Measurements from ENCODE around the gene IDH3G. TPM values are rescaled to one million over a fixed set of nuclear protein-coding genes. Genes with fewer than 3 reads are reported as not detected.

IDH3G gene
- total RNA-seq, 4 donors from 2014 or later: 79.8 to 92.7 (median 86.4) TPM

- TF ChIP-seq CTCF (IDR thresholded peaks at IDR 0.05 in 4 of 5, conservative IDR thresholded peaks at IDR 0.05 in 1 of 5) (no peak), POLR2A (IDR thresholded peaks at IDR 0.05) (no peak)
- ATAC-seq (no peak), DNase-seq (no peak)
- no peaks in the 10 kb centered on the region for H3K9me3 ChIP-seq
- intact Hi-C loops (cut with DNase I; ENCODE audit: low total_unique reads): no loop called here
- in situ Hi-C loops (cut with MboI; ENCODE audit: low sequenced_read_pairs in 4 of 4): no loop called here
- H3K4me1 ChIP-seq: no peaks in the 10 kb centered on the region
- peaks cover 0 to 8% (median 0%) of the 10 kb centered on the region in 3 donors for H3K27me3 ChIP-seq
- no peaks in the 10 kb centered on the region for H3K36me3 ChIP-seq
- no peak overlapping the region for H3K4me3 ChIP-seq
- no peak overlapping the region for H3K27ac ChIP-seq
Observed at GRCh38 chrX:153813161-153813560, 19.0 kb upstream of the IDH3G start.

- Histone ChIP-seq H3K36me3 (no peaks in the 10 kb centered on the region), H3K27me3 (peaks cover 0 to 8% (median 0%) of the 10 kb centered on the region in 3 donors), H3K4me3 (no peak overlapping the region), H3K9me3 (no peaks in the 10 kb centered on the region), H3K4me1 (no peaks in the 10 kb centered on the region), H3K27ac (no peak overlapping the region)
- TF ChIP-seq POLR2A (IDR thresholded peaks at IDR 0.05) (no peak), CTCF (IDR thresholded peaks at IDR 0.05 in 4 of 5, conservative IDR thresholded peaks at IDR 0.05 in 1 of 5) (no peak)
- ATAC-seq (no peak), DNase-seq (no peak)
- in situ Hi-C loops (cut with MboI; ENCODE audit: low sequenced_read_pairs in 4 of 4): no loop called here
- intact Hi-C loops (cut with DNase I; ENCODE audit: low total_unique reads): no loop called here
Observed at GRCh38 chrX:153812220-153812619, 18.0 kb upstream of the IDH3G start.

GRCh38 chrX:153807976-153808375 is 13.8 kb upstream of the IDH3G start:
- ATAC-seq: no peak
- no peaks in the 10 kb centered on the region for H3K27me3 ChIP-seq
- no peak overlapping the region for H3K4me3 ChIP-seq
- TF ChIP-seq POLR2A (IDR thresholded peaks at IDR 0.05) (no peak), CTCF (IDR thresholded peaks at IDR 0.05 in 4 of 5, conservative IDR thresholded peaks at IDR 0.05 in 1 of 5) (no peak)
- no peaks in the 10 kb centered on the region for H3K9me3 ChIP-seq
- intact Hi-C loops (cut with DNase I; ENCODE audit: low total_unique reads): no loop called here
- H3K27ac ChIP-seq: no peak overlapping the region
- no peaks in the 10 kb centered on the region for H3K4me1 ChIP-seq
- H3K36me3 ChIP-seq: no peaks in the 10 kb centered on the region
- no peak for DNase-seq
- in situ Hi-C loops (cut with MboI; ENCODE audit: low sequenced_read_pairs in 4 of 4): no loop called here

- Histone ChIP-seq H3K27me3 (no peaks in the 10 kb centered on the region), H3K36me3 (no peaks in the 10 kb centered on the region), H3K4me1 (no peaks in the 10 kb centered on the region), H3K27ac (no peak overlapping the region), H3K9me3 (no peaks in the 10 kb centered on the region), H3K4me3 (no peak overlapping the region)
- in situ Hi-C loops (cut with MboI; ENCODE audit: low sequenced_read_pairs in 4 of 4) (no loop called here), intact Hi-C loops (cut with DNase I; ENCODE audit: low total_unique reads) (no loop called here)
- DNase-seq (peak in 1 of 2 donors; percentile 46), ATAC-seq (no peak)
- TF ChIP-seq CTCF (IDR thresholded peaks at IDR 0.05 in 4 of 5, conservative IDR thresholded peaks at IDR 0.05 in 1 of 5): no peak
- no peak for TF ChIP-seq POLR2A (IDR thresholded peaks at IDR 0.05)
Observed at GRCh38 chrX:153806999-153807575, 12.9 kb upstream of the IDH3G start.

GRCh38 chrX:153805436-153805835 is 11.3 kb upstream of the IDH3G start:
- H3K27ac ChIP-seq: no peak overlapping the region
- no peak for ATAC-seq
- H3K27me3 ChIP-seq: no peaks in the 10 kb centered on the region
- no peaks in the 10 kb centered on the region for H3K9me3 ChIP-seq
- intact Hi-C loops (cut with DNase I; ENCODE audit: low total_unique reads) (no loop called here), in situ Hi-C loops (cut with MboI; ENCODE audit: low sequenced_read_pairs in 4 of 4) (no loop called here)
- TF ChIP-seq CTCF (IDR thresholded peaks at IDR 0.05 in 4 of 5, conservative IDR thresholded peaks at IDR 0.05 in 1 of 5): no peak
- no peak for TF ChIP-seq POLR2A (IDR thresholded peaks at IDR 0.05)
- no peaks in the 10 kb centered on the region for H3K36me3 ChIP-seq
- H3K4me3 ChIP-seq: no peak overlapping the region
- DNase-seq: no peak
- H3K4me1 ChIP-seq: no peaks in the 10 kb centered on the region
